Effector memory CD8-positive, alpha-beta T cell (primary cell): ENCODE results near the gene UPP1.
A peak's percentile ranks its signal among the peaks of the same experiment; 100 is the strongest.

ENCODE experiments used
- ATAC-seq: fragments of 150-1000 bp; cut with Tn5 transposase; replicated peaks from 2 replicates; pipeline ENCODE4 v1.10.0; 2021; ENCODE audit warnings: mild to moderate bottlenecking, moderate library complexity
- DNase-seq, 3 experiments: peaks; one replicate each; pipeline ENCODE4 v3.0.0; 2021
- H3K27ac Mint-ChIP-seq, 2 donors: one replicate each; pipeline ENCODE4 v1.8.0; 2022; ENCODE audit warnings: mild to moderate bottlenecking in 2 of 2, mixed read lengths in 2 of 2, moderate library complexity in 2 of 2
- H3K27me3 Mint-ChIP-seq, 2 donors: one replicate each; pipeline ENCODE4 v1.8.0; 2022; ENCODE audit warnings: mixed read lengths in 2 of 2
- H3K36me3 Mint-ChIP-seq: one replicate; pipeline ENCODE4 v1.8.0; 2022; ENCODE audit warnings: mild to moderate bottlenecking, moderate library complexity, mixed read lengths; ENCODE audit not compliant: insufficient read depth
- H3K4me1 Mint-ChIP-seq, 2 donors: one replicate each; pipeline ENCODE4 v1.8.0; 2022; ENCODE audit warnings: low read depth in 2 of 2, mixed read lengths in 2 of 2
- H3K4me3 Mint-ChIP-seq, 2 donors: one replicate each; pipeline ENCODE4 v1.8.0; 2022; ENCODE audit warnings: mild to moderate bottlenecking in 2 of 2, mixed read lengths in 2 of 2, moderate library complexity in 2 of 2
- H3K9me3 Mint-ChIP-seq, 2 donors: one replicate each; pipeline ENCODE4 v1.8.0; 2022; ENCODE audit warnings: mixed read lengths in 2 of 2
- total RNA-seq, 9 experiments: gene quantifications; one replicate each; lab custom pipeline; 2026; lab: John Stamatoyannopoulos, UW

UPP1 gene
- 28.7 to 346 (median 99.3) reads per million in 9 experiments for total RNA-seq

DNA sequence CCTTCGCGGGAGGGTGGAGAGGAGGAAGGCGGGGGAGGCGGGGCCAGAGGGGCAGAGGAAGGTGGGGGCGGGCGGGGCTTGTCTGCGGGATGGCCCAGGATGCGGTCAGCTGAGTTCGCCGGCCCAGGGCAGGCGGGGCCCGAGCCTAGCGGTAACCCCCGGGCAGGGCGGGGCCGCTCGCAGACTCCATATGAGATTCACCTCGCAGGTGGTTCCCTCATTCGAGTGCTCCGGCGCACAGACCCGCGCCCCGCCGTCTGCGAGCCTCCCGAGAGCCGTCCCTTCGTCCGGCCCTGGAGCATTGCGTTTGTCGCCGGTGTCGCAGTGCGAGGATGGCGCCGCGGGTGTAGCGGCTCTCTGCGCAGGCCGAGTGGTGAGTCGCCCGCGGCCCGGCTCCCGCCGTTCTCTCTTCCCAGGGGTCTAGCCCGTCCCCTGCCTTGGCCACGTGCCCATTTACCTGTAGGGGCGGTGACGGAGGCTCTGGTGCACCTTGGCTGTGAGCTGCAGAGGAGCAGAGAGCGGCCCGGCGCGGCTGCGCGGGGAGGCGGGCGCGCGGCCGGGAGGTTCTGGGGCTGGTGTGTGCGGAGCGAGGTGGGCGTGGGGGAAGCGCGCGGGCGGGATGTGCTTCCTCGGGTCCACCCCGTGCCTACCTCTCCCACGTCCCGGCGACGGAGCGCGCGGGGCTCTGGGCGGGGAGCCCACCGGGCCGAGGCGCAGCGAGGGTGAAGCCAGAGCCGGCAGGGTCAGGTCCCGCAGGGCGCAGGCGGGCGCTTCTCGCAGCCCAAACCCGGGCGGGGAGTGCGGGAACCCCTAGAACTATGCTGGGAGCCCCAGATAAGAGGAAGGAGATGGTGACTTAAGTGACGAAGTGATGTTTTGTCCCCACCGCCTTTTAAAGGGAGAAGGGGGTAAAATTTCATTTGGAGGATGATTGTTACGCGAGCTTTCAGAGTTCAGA is at the start of gene UPP1:
TSS of gene UPP1 (plus strand) at position 220 of the 958 bp plus-strand sequence. CDS start 5,519 bp downstream, outside the sequence.
- Mint-ChIP-seq H3K4me3 (peak within 1 kb of the TSS; percentile 92 to 95), H3K9me3 (no peaks in the 10 kb centered on the region), H3K27ac (peak within 1 kb of the TSS; percentile 97 to 100), H3K27me3 (no peaks in the 10 kb centered on the region), H3K4me1 (peaks cover 73 to 74% of the 10 kb centered on the region in 2 donors), H3K36me3 (peaks cover 73% of the 10 kb centered on the region)
- ATAC-seq (peak; percentile 71), DNase-seq (peak in 2 of 3 experiments; percentile 89 to 91)

DNA sequence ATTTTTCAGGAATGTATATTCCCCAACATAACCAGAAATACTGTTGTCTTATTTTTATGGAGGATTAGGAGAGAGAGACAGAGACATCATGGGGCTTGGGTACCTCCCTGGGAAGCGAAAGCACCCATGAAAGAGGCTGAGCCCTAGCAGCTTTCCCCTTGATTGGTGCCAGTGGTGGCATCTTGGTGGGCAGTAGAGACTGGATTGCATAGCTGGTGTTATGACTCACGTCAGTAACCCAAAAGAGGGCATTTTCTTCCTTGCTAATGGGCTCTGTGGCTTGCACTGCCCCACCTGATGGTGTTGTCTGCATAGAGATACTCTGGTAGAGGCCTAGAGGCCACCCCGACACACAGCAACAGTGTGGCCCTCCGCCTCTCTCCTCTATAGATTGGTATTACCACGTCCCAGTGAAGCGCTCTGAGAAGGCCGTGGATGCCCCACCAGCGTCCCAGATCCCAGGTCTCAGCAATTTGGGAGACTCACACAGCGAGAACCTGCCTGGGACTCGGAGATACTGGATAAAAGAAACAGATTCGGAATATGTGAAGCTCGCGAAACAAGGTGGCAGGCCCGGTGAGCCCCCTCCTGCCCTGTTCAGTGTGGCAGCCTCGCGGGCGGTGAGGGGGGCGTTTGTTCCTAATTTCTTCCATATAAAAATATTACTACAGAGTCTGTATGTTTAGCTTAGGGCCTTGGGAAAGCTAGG is 48.0 kb upstream of the UPP1 start:
- peaks cover 17 to 21% of the 10 kb centered on the region in 2 donors for H3K4me1 Mint-ChIP-seq
- H3K27me3 Mint-ChIP-seq, result peaks cover 9 to 12% of the 10 kb centered on the region in 2 donors
- H3K27ac Mint-ChIP-seq, result peak overlapping the region in 1 of 2 donors; percentile 44
- ATAC-seq (no peak), DNase-seq (no peak)
- peaks cover 5% of the 10 kb centered on the region for H3K36me3 Mint-ChIP-seq
- H3K9me3 Mint-ChIP-seq, result no peaks in the 10 kb centered on the region
- H3K4me3 Mint-ChIP-seq, result no peak overlapping the region

DNA sequence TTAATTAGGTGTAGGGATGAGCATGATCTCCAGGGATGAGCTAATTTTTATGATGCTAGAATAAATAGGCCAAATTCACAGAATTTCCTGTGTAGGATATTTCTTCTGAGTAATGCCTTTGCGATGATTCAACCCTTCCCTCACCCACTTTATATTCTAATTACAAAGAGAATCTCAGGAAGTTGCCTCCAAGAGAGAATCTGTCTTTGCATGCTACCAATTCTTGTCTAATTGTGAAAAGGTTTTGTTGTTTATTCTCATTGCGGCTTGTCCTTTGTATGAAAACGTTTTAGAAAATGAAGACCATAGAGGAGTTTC is 47.5 kb upstream of the UPP1 start:
- no peak for DNase-seq
- Mint-ChIP-seq H3K36me3 (peaks cover 5% of the 10 kb centered on the region), H3K27me3 (peaks cover 4 to 7% of the 10 kb centered on the region in 2 donors), H3K27ac (no peak overlapping the region), H3K4me1 (peaks cover 17 to 24% of the 10 kb centered on the region in 2 donors), H3K4me3 (no peak overlapping the region), H3K9me3 (no peaks in the 10 kb centered on the region)
- ATAC-seq, result no peak

DNA sequence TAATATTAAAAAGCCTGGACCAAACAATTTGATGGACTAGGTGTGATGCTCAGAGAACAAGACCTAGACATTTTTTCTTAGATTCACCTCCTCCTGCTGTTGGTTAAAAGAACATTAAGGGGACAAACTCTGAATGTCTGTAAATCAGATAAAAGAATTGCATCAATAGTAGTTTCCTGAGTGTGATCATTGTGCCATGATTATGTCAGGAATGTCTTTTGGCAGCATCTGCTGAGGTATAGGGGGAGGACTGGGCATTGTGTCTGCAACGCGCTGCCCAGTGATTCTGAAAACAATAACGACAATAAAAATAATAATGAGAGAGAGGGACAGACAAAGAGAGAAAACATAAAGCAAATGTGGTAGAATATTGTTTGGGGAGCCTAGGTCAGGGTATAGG is 46.8 kb upstream of the UPP1 start:
- Mint-ChIP-seq H3K4me1 (peaks cover 17 to 24% of the 10 kb centered on the region in 2 donors), H3K36me3 (peaks cover 5% of the 10 kb centered on the region), H3K4me3 (no peak overlapping the region), H3K27me3 (peaks cover 0 to 1% of the 10 kb centered on the region in 2 donors), H3K9me3 (no peaks in the 10 kb centered on the region), H3K27ac (peak overlapping the region in 1 of 2 donors; percentile 19)
- no peak for DNase-seq
- ATAC-seq, result no peak

DNA sequence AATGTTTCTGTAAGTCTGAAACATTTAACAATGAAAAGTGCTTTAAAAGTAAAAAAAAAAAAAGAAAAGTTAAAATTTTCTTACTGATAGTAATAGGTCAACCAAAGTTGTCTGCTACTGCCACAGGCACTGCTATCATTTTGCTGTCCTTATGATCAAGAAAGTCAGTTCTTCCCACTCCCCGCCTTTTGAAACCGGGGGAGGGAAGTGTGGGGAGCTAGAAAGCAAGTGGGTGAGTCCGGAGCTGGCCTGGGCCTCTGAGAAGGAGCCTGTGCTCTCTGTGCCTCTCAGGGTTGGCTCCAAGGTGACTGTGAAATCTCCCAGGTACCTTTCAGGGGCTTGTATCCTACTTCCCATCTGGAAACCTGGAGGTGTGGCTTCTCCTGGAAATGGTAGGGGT is 46.4 kb upstream of the UPP1 start:
- Mint-ChIP-seq H3K9me3 (no peaks in the 10 kb centered on the region), H3K27me3 (no peaks in the 10 kb centered on the region), H3K4me1 (peaks cover 17 to 24% of the 10 kb centered on the region in 2 donors), H3K4me3 (no peak overlapping the region), H3K27ac (peak overlapping the region in 1 of 2 donors; percentile 19), H3K36me3 (peaks cover 5% of the 10 kb centered on the region)
- DNase-seq (no peak), ATAC-seq (no peak)

DNA sequence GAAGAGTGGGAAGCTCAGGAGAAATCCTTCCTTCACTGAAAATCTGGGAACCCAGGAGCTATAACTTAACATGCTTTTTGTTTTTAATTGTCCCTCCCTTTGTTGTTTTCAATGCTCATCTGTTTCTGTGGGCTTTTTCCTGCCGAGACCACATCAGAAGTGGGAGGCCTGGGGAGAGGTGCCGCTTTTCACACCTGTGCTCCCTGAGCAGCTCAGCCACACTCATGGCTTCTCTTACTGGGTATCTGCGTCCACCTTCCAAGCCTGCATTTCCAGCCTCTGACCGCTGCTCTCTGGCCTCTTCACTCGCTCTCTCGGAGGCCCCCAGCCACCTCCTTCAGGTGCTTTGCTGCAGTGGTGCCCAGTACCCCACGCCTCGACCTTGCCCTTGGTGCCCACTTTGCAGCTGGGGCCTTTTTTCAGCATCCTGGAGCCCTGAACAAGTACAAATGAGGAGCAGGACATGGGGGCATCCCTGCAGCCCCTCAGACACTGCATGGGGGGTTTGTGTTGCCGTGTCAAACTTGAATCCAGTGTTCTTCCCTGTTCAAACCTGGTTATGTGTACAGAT is 43.8 kb upstream of the UPP1 start:
- peaks cover 5% of the 10 kb centered on the region for H3K36me3 Mint-ChIP-seq
- H3K4me3 Mint-ChIP-seq, result peak overlapping the region; percentile 65
- DNase-seq, result peak; percentile 18 to 37 (median 23)
- H3K27me3 Mint-ChIP-seq, result no peaks in the 10 kb centered on the region
- peaks cover 17 to 34% of the 10 kb centered on the region in 2 donors for H3K4me1 Mint-ChIP-seq
- peak overlapping the region in 1 of 2 donors; percentile 13 for H3K27ac Mint-ChIP-seq
- no peaks in the 10 kb centered on the region for H3K9me3 Mint-ChIP-seq
- ATAC-seq, result peak; percentile 89

DNA sequence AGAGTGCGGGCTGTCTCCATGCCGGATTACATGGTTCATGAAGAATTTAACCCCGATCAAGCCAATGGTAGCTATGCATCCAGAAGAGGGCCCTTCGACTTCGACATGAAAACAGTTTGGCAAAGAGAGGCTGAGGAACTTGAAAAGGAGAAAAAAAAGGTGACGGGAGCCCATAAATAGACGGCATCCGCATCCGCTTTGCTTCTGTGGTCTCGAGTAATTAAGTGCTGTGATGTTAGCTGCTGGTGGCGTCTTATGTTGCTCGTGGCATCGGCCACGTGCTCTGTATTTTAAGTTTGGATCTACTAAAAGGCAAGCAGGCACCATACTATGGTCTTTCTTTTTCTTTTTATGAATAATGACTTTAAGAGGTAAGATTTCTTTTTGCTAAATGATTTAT is 42.6 kb upstream of the UPP1 start:
- ATAC-seq, result peak; percentile 54
- H3K27ac Mint-ChIP-seq, result peak overlapping the region; percentile 15 to 79
- H3K27me3 Mint-ChIP-seq, result no peaks in the 10 kb centered on the region

DNA sequence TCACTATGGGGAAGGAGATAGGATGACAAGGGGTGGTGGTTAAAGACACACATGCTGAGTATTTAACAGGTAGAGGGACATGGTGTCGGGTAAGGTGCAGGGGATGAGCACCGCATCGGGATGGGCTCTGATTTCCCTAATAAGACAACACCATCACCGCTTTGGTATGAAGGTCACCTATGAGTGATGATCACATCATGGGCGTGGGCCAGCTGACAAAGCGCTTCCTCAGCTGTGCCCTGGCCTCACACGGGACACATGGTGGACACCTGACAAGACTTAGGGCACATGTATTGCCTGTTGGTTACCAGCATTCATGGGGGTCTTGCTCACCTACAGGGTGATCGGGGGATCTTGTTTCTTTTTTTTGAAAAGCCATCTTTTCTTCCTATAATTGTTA is 41.0 kb upstream of the UPP1 start:
- ATAC-seq (no peak), DNase-seq (no peak)
- Mint-ChIP-seq H3K27ac (no peak overlapping the region), H3K9me3 (no peaks in the 10 kb centered on the region), H3K27me3 (no peaks in the 10 kb centered on the region), H3K36me3 (peaks cover 5% of the 10 kb centered on the region), H3K4me3 (no peak overlapping the region), H3K4me1 (peaks cover 22 to 31% of the 10 kb centered on the region in 2 donors)

More for the DNA sequence above, 42.6 kb upstream of the UPP1 start:
- Mint-ChIP-seq H3K9me3 (no peaks in the 10 kb centered on the region), H3K4me1 (peaks cover 17 to 33% of the 10 kb centered on the region in 2 donors), H3K36me3 (peaks cover 5% of the 10 kb centered on the region), H3K4me3 (peak overlapping the region; percentile 6 to 39)
- DNase-seq, result peak in 1 of 3 experiments; percentile 11

DNA sequence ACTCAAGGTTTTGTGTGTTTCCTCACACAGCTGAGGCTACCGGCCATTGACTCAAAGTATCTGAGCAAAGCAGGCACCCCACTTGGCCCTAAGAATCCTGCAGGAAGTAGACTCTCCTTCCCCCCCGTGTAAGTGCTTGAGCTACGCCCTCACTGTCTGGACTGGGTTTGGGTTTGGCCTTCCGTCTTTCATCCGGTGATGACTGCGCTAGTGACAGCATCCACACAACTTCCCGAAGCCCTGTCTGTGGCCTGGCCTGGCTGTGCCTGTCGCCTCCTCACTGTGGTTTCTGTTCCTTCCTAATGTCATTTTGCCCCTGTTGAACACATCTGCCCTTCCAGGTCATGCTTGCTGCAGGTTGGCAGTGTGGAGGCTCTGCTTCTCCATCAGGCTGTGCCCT is 39.2 kb upstream of the UPP1 start:
- H3K27ac Mint-ChIP-seq, result no peak overlapping the region

DNA sequence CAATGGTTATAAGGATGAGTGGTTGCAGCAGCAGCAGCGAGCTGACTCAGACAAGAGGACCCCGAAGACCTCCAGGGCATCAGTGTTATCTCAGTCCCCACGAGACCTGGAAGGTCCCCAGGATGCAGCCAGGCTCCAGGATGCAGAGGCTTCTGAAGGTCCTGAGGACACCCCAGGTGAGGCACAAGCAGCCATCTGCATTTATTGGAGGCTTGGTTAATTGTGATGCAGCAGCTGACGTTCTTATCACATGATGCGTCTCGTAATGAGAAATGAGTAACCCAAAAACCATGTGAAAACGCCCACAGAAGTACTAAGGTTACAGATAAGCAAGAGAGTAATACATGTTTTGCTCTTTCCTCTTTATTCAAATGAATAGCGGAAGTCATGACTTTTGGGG is 36.3 kb upstream of the UPP1 start:
- peak overlapping the region in 1 of 2 donors; percentile 9 for H3K27ac Mint-ChIP-seq
- DNase-seq (no peak), ATAC-seq (peak; percentile 62)
- no peaks in the 10 kb centered on the region for H3K27me3 Mint-ChIP-seq
- no peaks in the 10 kb centered on the region for H3K36me3 Mint-ChIP-seq
- peaks cover 6 to 12% of the 10 kb centered on the region in 2 donors for H3K4me1 Mint-ChIP-seq
- peaks cover 0 to 2% of the 10 kb centered on the region in 2 donors for H3K9me3 Mint-ChIP-seq
- no peak overlapping the region for H3K4me3 Mint-ChIP-seq

More for the DNA sequence above, 39.2 kb upstream of the UPP1 start:
- Mint-ChIP-seq H3K4me3 (no peak overlapping the region), H3K27me3 (no peaks in the 10 kb centered on the region), H3K9me3 (no peaks in the 10 kb centered on the region), H3K36me3 (peaks cover 4% of the 10 kb centered on the region), H3K4me1 (peaks cover 20 to 28% of the 10 kb centered on the region in 2 donors)
- DNase-seq (no peak), ATAC-seq (peak; percentile 51)

DNA sequence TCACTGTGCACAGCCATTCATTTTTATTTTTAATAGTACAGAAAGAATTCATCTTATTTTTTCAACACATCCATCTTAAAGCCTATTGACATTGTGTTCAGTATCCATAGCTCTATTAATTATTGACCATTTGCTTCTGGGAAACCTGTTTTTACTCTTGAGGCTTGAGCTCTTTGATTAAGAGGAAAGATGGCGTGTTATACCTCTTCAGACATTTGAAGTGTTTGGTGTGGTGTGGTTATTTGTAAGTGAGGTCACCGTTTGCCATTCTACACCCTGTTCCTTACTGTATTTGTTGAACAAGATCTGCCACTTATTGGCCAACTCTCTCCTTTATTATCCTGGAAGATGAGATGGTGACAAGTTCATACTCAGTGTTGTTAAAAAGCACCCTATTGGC is 35.3 kb upstream of the UPP1 start:
- DNase-seq (no peak), ATAC-seq (no peak)
- Mint-ChIP-seq H3K36me3 (no peaks in the 10 kb centered on the region), H3K4me1 (peaks cover 6 to 12% of the 10 kb centered on the region in 2 donors), H3K27me3 (no peaks in the 10 kb centered on the region), H3K27ac (no peak overlapping the region), H3K9me3 (peaks cover 0 to 2% of the 10 kb centered on the region in 2 donors), H3K4me3 (no peak overlapping the region)

DNA sequence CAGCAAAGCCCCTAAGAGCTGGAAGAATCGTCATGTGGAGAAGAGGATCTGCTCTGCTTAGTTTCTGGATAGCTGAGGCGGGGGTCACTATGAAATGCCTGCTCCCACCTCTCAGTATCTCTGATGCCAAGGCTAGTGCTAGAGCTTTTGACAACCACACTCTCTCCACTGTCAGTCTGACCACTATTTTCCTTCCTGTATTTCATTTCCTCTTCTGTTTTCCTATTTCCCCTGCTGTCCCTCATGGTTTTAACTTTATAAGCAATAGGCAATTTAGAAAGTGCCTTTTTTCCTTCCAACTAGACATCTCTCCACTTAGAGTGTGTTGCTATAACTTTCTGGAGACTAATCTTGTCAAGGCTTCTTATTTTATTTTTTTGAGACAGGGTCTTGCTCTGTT is 30.1 kb upstream of the UPP1 start:
- ATAC-seq (no peak), DNase-seq (no peak)
- Mint-ChIP-seq H3K4me1 (peaks cover 4 to 6% of the 10 kb centered on the region in 2 donors), H3K9me3 (peaks cover 0 to 4% of the 10 kb centered on the region in 2 donors), H3K27me3 (peaks cover 0 to 9% of the 10 kb centered on the region in 2 donors), H3K27ac (no peak overlapping the region), H3K4me3 (no peak overlapping the region), H3K36me3 (no peaks in the 10 kb centered on the region)

DNA sequence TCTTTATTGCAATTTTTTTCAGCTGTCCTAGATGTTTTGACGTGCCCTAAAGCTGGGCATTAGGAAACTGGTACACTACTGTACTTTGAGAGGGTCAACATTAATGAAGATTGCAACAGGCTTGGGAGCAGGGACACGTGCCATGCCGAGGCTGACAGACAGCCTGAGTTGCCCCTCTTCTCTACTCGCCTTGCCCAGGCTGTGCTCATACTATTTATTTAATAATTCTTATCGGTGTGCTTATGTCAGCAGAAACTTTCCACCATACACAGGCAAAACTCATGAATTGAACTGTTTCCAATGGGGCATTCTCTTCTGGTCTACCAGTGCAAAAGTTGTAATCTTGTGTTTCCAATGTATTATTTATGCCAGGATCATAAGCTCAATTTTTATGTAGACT is 29.4 kb upstream of the UPP1 start:
- ATAC-seq, result no peak
- Mint-ChIP-seq H3K27me3 (peaks cover 0 to 9% of the 10 kb centered on the region in 2 donors), H3K36me3 (no peaks in the 10 kb centered on the region), H3K4me1 (peaks cover 4 to 6% of the 10 kb centered on the region in 2 donors), H3K9me3 (peaks cover 0 to 4% of the 10 kb centered on the region in 2 donors), H3K4me3 (no peak overlapping the region), H3K27ac (no peak overlapping the region)
- no peak for DNase-seq
